Measurements from ENCODE around the gene SLCO4A1. TPM values are rescaled to one million over a fixed set of nuclear protein-coding genes. Genes with fewer than 3 reads are reported as not detected.
A peak's percentile ranks its signal among the peaks of the same experiment; 100 is the strongest.

The SLCO4A1 gene
- total RNA-seq, 1 experiment from 2014 or later: 6.0 TPM

DNA sequence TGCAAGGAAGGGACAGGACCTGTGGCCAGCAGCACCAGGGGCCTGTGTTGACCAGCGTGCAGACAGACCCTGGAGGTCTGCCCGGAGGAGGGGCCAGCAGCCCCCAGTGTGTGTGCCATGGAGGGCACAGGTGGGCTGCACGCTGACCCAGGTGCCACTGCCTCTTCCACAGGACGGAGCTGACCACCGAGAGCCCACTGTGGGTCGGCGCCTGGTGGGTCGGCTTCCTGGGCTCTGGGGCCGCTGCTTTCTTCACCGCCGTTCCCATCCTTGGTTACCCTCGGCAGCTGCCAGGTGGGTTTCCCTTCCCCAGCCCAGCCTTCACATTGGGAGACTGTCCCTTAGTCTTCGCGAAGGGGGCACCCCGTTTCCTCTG is 17.9 kb downstream of the SLCO4A1 start:
- no peaks in the 10 kb centered on the region for H3K9me3 ChIP-seq (replicated peaks)
- H3K27me3 ChIP-seq (replicated peaks): no peaks in the 10 kb centered on the region
- H3K27ac ChIP-seq: no peak overlapping the region
- DNase-seq (ENCODE audit: low read depth in 1 of 2, low spot score in 2 of 2): no peak
- H3K4me1 ChIP-seq (replicated peaks): peaks cover 6% of the 10 kb centered on the region
- no peak overlapping the region for H3K4me3 ChIP-seq
- peaks cover 4% of the 10 kb centered on the region; the same call in 1 of the 2 replicates for H3K36me3 ChIP-seq

DNA sequence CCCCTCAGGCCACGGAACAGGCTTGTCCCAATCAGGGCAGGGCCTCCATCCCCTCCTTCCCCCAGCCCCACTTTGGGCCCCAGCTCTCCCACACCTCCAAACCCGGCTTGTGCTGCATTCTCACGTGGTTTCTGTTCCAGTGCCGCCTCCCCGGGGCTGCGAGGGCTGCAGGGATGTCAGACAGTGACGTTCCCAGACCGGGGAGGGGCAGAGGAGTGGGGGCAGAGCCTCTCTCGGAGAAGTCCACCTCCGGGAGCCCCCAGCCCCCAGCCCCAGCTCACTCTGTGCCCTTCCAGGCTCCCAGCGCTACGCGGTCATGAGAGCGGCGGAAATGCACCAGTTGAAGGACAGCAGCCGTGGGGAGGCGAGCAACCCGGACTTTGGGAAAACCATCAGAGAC is 18.5 kb downstream of the SLCO4A1 start:
- H3K27ac ChIP-seq: no peak overlapping the region
- H3K36me3 ChIP-seq: peaks cover 4% of the 10 kb centered on the region; the same call in 1 of the 2 replicates
- H3K27me3 ChIP-seq (replicated peaks): no peaks in the 10 kb centered on the region
- H3K9me3 ChIP-seq (replicated peaks): no peaks in the 10 kb centered on the region
- H3K4me3 ChIP-seq: no peak overlapping the region
- no peak for DNase-seq (ENCODE audit: low read depth in 1 of 2, low spot score in 2 of 2)
- peaks cover 6% of the 10 kb centered on the region for H3K4me1 ChIP-seq (replicated peaks)

GRCh38 chr20:62661647-62662046 is 19.3 kb downstream of the SLCO4A1 start:
- H3K27ac ChIP-seq: no peak overlapping the region
- peaks cover 4% of the 10 kb centered on the region; the same call in 1 of the 2 replicates for H3K36me3 ChIP-seq
- H3K4me1 ChIP-seq (replicated peaks): peaks cover 7% of the 10 kb centered on the region
- H3K27me3 ChIP-seq (replicated peaks): no peaks in the 10 kb centered on the region
- no peak overlapping the region for H3K4me3 ChIP-seq
- no peak for DNase-seq (ENCODE audit: low read depth in 1 of 2, low spot score in 2 of 2)
- H3K9me3 ChIP-seq (replicated peaks): no peaks in the 10 kb centered on the region

GRCh38 chr20:62662422-62662821 is 20.1 kb downstream of the SLCO4A1 start:
- Histone ChIP-seq H3K27ac (no peak overlapping the region), H3K36me3 (peaks cover 4% of the 10 kb centered on the region; the same call in 1 of the 2 replicates), H3K27me3 (replicated peaks) (no peaks in the 10 kb centered on the region), H3K9me3 (replicated peaks) (no peaks in the 10 kb centered on the region), H3K4me3 (no peak overlapping the region), H3K4me1 (replicated peaks) (peaks cover 14% of the 10 kb centered on the region)
- DNase-seq (ENCODE audit: low read depth in 1 of 2, low spot score in 2 of 2): no peak

DNA sequence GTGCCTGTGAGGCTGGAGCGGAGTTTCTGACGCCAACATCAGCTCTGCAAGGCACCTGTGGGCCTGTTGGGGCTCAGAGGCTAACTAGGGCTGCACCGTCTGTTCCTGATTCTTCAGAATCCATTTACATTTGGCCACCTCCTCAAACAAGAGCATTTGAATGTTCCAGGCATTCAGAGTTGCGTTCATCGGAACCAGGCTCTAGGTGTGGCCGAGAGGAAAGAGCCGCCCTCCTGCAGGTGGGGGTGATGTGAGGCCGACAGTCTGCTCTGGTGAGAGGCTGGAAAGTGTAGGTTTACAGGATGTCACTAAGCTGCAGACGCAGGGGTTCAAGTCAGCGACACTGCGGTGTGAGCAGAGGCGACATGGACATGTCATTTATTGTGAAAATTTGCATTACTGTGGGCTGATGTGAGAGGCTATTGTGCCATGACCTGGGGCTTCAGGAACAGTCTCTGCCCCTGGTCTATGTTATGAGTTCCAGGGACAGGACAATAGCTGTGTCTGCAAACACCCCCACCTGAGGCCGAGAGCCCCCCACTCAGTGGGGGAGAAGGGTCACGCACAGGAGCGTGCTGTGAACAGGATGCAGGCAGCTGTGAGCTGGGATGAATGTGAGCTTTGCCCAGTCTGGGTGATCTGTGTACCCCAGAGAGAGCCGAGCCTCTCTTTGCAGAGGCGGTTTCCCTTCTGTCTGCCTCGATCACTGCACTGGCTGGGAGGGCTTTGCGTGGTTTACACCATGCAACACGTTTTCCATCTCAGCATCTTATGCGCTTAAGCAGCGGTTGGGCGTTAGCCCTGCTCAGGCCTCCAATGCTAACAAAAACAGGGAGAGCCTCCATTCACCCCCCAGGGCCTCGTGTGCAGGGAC is 21.1 kb downstream of the SLCO4A1 start:
- Histone ChIP-seq H3K4me3 (no peak overlapping the region), H3K36me3 (peaks cover 4% of the 10 kb centered on the region; the same call in 1 of the 2 replicates), H3K4me1 (replicated peaks) (peaks cover 16% of the 10 kb centered on the region), H3K27me3 (replicated peaks) (no peaks in the 10 kb centered on the region), H3K9me3 (replicated peaks) (no peaks in the 10 kb centered on the region), H3K27ac (no peak overlapping the region)
- DNase-seq (ENCODE audit: low read depth in 1 of 2, low spot score in 2 of 2): no peak

- no peak overlapping the region for H3K4me3 ChIP-seq
- no peaks in the 10 kb centered on the region for H3K9me3 ChIP-seq (replicated peaks)
- no peak overlapping the region for H3K27ac ChIP-seq
- peaks cover 20% of the 10 kb centered on the region for H3K4me1 ChIP-seq (replicated peaks)
- H3K27me3 ChIP-seq (replicated peaks): no peaks in the 10 kb centered on the region
- DNase-seq (ENCODE audit: low read depth in 1 of 2, low spot score in 2 of 2): no peak
- H3K36me3 ChIP-seq: peaks cover 6% of the 10 kb centered on the region
These were observed 22.0 kb downstream of the SLCO4A1 start for GRCh38 chr20:62664019-62664971.

DNA sequence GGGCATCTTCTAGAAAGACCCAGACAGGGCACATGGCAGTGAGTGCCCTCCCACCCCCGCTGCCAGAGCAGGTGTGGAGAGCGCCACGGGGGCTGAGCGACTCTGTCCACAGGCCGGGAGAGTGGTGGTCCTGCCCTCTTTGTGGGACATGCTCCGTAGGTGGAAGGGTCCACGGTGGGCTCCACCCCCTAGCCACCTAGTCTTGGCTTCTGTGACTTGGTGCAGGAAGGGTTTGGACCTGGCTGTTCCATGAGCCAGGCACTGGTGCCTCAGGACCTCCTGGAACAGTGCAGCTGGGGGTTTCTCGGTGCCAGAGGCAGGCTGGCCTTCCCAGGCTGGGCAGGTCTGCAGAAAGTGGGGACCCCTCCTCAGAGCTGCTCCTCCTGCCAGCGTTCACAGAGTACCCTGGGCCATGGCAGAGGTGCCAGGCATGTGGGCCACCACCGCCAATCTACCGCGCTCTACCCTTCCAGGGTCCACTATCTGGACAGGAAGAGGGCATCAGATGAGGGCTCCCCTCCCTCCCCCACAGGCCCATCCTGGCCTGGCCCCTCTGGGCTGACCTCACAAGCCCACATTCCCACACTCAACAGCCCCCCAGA is 23.0 kb downstream of the SLCO4A1 start:
- H3K9me3 ChIP-seq (replicated peaks): no peaks in the 10 kb centered on the region
- no peak overlapping the region for H3K27ac ChIP-seq
- no peak for DNase-seq (ENCODE audit: low read depth in 1 of 2, low spot score in 2 of 2)
- H3K27me3 ChIP-seq (replicated peaks): no peaks in the 10 kb centered on the region
- H3K36me3 ChIP-seq: peaks cover 6% of the 10 kb centered on the region
- H3K4me1 ChIP-seq (replicated peaks): peaks cover 20% of the 10 kb centered on the region
- H3K4me3 ChIP-seq: no peak overlapping the region

- Histone ChIP-seq H3K36me3 (peaks cover 5% of the 10 kb centered on the region), H3K27me3 (replicated peaks) (no peaks in the 10 kb centered on the region), H3K4me1 (replicated peaks) (peaks cover 20% of the 10 kb centered on the region), H3K9me3 (replicated peaks) (no peaks in the 10 kb centered on the region), H3K4me3 (no peak overlapping the region), H3K27ac (no peak overlapping the region)
- no peak for DNase-seq (ENCODE audit: low read depth in 1 of 2, low spot score in 2 of 2)
These were observed 23.8 kb downstream of the SLCO4A1 start for GRCh38 chr20:62665826-62666735.

GRCh38 chr20:62666736-62667529 is 24.6 kb downstream of the SLCO4A1 start:
- H3K27ac ChIP-seq: no peak overlapping the region
- H3K36me3 ChIP-seq: peaks cover 2% of the 10 kb centered on the region; the same call in 1 of the 2 replicates
- DNase-seq (ENCODE audit: low read depth in 1 of 2, low spot score in 2 of 2): no peak
- H3K9me3 ChIP-seq (replicated peaks): no peaks in the 10 kb centered on the region
- H3K4me1 ChIP-seq (replicated peaks): peaks cover 18% of the 10 kb centered on the region
- no peaks in the 10 kb centered on the region for H3K27me3 ChIP-seq (replicated peaks)
- no peak overlapping the region for H3K4me3 ChIP-seq

- Histone ChIP-seq H3K27ac (no peak overlapping the region), H3K4me1 (replicated peaks) (peaks cover 14% of the 10 kb centered on the region), H3K27me3 (replicated peaks) (no peaks in the 10 kb centered on the region), H3K9me3 (replicated peaks) (no peaks in the 10 kb centered on the region), H3K4me3 (no peak overlapping the region), H3K36me3 (peaks cover 2% of the 10 kb centered on the region; the same call in 1 of the 2 replicates)
- DNase-seq (ENCODE audit: low read depth in 1 of 2, low spot score in 2 of 2): no peak
These were observed 25.5 kb downstream of the SLCO4A1 start for GRCh38 chr20:62667530-62668440.

DNA sequence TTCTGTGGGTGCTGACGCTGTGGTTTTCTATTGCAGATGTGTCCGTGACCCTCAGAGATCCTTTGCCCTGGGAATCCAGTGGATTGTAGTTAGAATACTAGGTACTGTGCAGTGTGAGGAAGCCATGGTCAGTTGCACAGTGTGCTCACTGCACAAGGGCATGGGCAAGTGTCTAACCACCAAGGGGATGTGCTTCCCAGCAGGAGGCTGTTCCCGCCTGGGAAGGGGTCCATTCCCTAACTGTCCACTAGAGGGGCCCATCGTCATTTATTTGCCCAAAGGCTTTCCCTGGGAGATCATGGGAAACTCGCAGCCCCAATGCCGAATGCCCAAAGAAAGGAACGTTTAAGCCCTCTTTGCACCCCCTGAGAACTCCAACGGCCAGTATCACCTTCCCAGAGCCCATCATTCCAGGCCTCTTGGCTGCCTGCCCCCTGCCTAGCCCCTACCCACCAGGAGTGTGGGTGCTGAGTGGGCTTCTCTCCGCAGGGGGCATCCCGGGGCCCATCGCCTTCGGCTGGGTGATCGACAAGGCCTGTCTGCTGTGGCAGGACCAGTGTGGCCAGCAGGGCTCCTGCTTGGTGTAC is 26.2 kb downstream of the SLCO4A1 start:
- peak; percentile 73 to 80 for DNase-seq (ENCODE audit: low read depth in 1 of 2, low spot score in 2 of 2)
- Histone ChIP-seq H3K9me3 (replicated peaks) (no peaks in the 10 kb centered on the region), H3K4me3 (no peak overlapping the region), H3K27ac (no peak overlapping the region), H3K36me3 (peaks cover 2% of the 10 kb centered on the region; the same call in 1 of the 2 replicates), H3K27me3 (replicated peaks) (no peaks in the 10 kb centered on the region), H3K4me1 (replicated peaks) (peaks cover 14% of the 10 kb centered on the region)

Measured in SJSA1 (cell line).